ENCODE measurements around the gene ATP6V0C.

GRCh38 chr16:2487517-2487842, 26.3 kb upstream of the ATP6V0C start:
- no peak for TF ChIP-seq POLR2A (IDR thresholded peaks at IDR 0.05)
- TF ChIP-seq, protein P1, sequence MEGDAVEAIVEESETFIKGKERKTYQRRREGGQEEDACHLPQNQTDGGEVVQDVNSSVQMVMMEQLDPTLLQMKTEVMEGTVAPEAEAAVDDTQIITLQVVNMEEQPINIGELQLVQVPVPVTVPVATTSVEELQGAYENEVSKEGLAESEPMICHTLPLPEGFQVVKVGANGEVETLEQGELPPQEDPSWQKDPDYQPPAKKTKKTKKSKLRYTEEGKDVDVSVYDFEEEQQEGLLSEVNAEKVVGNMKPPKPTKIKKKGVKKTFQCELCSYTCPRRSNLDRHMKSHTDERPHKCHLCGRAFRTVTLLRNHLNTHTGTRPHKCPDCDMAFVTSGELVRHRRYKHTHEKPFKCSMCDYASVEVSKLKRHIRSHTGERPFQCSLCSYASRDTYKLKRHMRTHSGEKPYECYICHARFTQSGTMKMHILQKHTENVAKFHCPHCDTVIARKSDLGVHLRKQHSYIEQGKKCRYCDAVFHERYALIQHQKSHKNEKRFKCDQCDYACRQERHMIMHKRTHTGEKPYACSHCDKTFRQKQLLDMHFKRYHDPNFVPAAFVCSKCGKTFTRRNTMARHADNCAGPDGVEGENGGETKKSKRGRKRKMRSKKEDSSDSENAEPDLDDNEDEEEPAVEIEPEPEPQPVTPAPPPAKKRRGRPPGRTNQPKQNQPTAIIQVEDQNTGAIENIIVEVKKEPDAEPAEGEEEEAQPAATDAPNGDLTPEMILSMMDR (IDR thresholded peaks at IDR 0.05): no peak
- TF ChIP-seq EP300 (IDR thresholded peaks at IDR 0.05): no peak
